Esophagus muscularis mucosa (tissue), 4 donors: Measurements from ENCODE around the gene MIS18A. TPM values are rescaled to one million over a fixed set of nuclear protein-coding genes. Genes with fewer than 3 reads are reported as not detected.

Experiments used
- DNase-seq: peaks from one replicate; pipeline ENCODE4 v3.0.0-alpha.2; 2017; ENCODE audit errors: extremely low spot score
- H3K27ac ChIP-seq, 4 donors: fragments of 200-600 bp; sonication (generic); replicated peaks in 1 of 4; 1 replicate in 3 of 4; 2 replicates in 1 of 4; pipeline ENCODE4 v1.5.1; 2016 to 2019; ENCODE audit warnings: mild to moderate bottlenecking in 1 of 4
- H3K27me3 ChIP-seq, 4 donors: fragments of 200-600 bp; sonication (generic); one replicate each; pipeline versions ENCODE4 v1.5.1 to v1.6.0; 2016 to 2019
- H3K36me3 ChIP-seq, 4 donors: fragments of 200-600 bp; sonication (generic); one replicate each; pipeline ENCODE4 v1.5.1; 2016 to 2019
- H3K4me1 ChIP-seq, 4 donors: fragments of 200-600 bp; sonication (generic); one replicate each; pipeline ENCODE4 v1.5.1; 2016 to 2019
- H3K4me3 ChIP-seq, 4 donors: fragments of 200-600 bp; sonication (generic); 1 replicate in 2 of 4; 2 replicates in 2 of 4; pipeline ENCODE4 v1.5.1; 2016 to 2019; ENCODE audit warnings: mild to moderate bottlenecking in 4 of 4, moderate library complexity in 1 of 4
- H3K9me3 ChIP-seq, 4 donors: fragments of 200-600 bp; sonication (generic); 1 replicate in 3 of 4; 2 replicates in 1 of 4; pipeline ENCODE4 v1.5.1; 2016 to 2019
- CTCF ChIP-seq, 3 experiments: fragments of 200-600 bp in 2 of 3; fragments of 450-650 bp in 1 of 3; sonication (generic) in 2 of 3; IDR thresholded peaks; one replicate each; pipeline ENCODE4 v1.5.1; 2017 to 2019; ENCODE audit warnings: antibody characterized with exemption in 3 of 3, mild to moderate bottlenecking in 2 of 3, moderate library complexity in 1 of 3
- EP300 ChIP-seq: sonication (generic); formaldehyde crosslinking; IDR thresholded peaks from one replicate; pipeline ENCODE4 v1.6.1; 2017; ENCODE audit warnings: antibody characterized with exemption
- POLR2A ChIP-seq: fragments of 450-650 bp; IDR thresholded peaks from one replicate; pipeline ENCODE4 v1.6.1; 2017; ENCODE audit warnings: antibody characterized with exemption, moderate library complexity, mild to moderate bottlenecking, low read depth
- POLR2AphosphoS5 ChIP-seq, 2 donors: sonication (generic); formaldehyde crosslinking; IDR thresholded peaks; one replicate each; pipeline ENCODE4 v1.6.1; 2017; ENCODE audit warnings: antibody characterized with exemption in 2 of 2
- WGBS: methylation state at CpG from one replicate; pipeline ENCODE4 v1.1.5; 2018; 5-methylcytosine and 5-hydroxymethylcytosine counted together
- intact Hi-C: fragments of 100-400 bp; cut with DNase I; formaldehyde crosslinking; loops from one replicate; pipeline ENCODE4 v1.15.1; 2023
- total RNA-seq, 4 donors: library from RNA; depleted of rRNA; stranded (reverse); fragments of >200 nt; gene quantifications; one replicate each; pipeline versions ENCODE4 v1.1.0 to v1.2.1, GENCODE V29; 2016

Gene MIS18A
- total RNA-seq, 4 donors from 2014 or later = 3.0 to 4.6 (median 3.2) TPM

- H3K9me3 ChIP-seq = no peaks in the 10 kb centered on the region
- peak overlapping the region in 3 of 4 donors; percentile 13 to 26 (median 19) for H3K4me3 ChIP-seq
- H3K27ac ChIP-seq = peak overlapping the region; percentile 58 to 74 (median 72)
- peaks cover 0 to 19% (median 14%) of the 10 kb centered on the region in 4 donors for H3K4me1 ChIP-seq
- H3K27me3 ChIP-seq = no peaks in the 10 kb centered on the region
- TF ChIP-seq POLR2A = no peak
- TF ChIP-seq CTCF (IDR thresholded peaks at IDR 0.05) = no peak
- peak; percentile 37 to 41 for TF ChIP-seq POLR2AphosphoS5 (IDR thresholded peaks at IDR 0.05)
- no peak for TF ChIP-seq EP300
- intact Hi-C loops = no loop called here
- no peaks in the 10 kb centered on the region for H3K36me3 ChIP-seq
- DNase-seq = peak; percentile 79
- WGBS = 28% methylated on average over 7 of the region's 7 CpGs
Measured at GRCh38 chr21:32240851-32241687, 37.8 kb downstream of the MIS18A start.

DNA sequence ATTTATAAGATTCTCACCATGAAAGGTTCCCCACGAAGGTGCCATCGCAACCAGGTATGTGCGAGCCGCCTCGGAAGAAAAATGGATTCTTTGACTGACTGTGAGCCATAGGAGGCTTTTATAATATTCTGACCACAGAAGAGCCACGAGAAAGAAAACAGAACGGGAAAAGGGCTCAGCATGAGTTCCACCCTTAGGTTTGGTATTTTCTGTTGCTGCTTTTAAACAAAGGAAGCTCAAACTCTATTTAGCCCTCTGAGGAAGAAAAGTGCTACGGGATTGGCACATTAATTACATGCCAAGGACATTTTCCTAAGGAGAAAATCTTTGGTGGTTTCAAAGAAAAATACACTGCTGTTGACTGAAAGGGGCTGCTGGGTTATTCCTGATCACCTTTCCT, 39.3 kb downstream of the MIS18A start:
- Histone ChIP-seq H3K27ac (no peak overlapping the region), H3K4me3 (no peak overlapping the region), H3K27me3 (no peaks in the 10 kb centered on the region), H3K4me1 (peaks cover 0 to 19% (median 14%) of the 10 kb centered on the region in 4 donors), H3K36me3 (no peaks in the 10 kb centered on the region), H3K9me3 (no peaks in the 10 kb centered on the region)
- intact Hi-C loops = no loop called here
- no peak for DNase-seq
- no peak for TF ChIP-seq EP300
- TF ChIP-seq CTCF (IDR thresholded peaks at IDR 0.05) = no peak
- TF ChIP-seq POLR2A = no peak
- no peak for TF ChIP-seq POLR2AphosphoS5 (IDR thresholded peaks at IDR 0.05)
- 68% methylated on average over 8 of the region's 8 CpGs for WGBS

- H3K27me3 ChIP-seq = no peaks in the 10 kb centered on the region
- WGBS = 100% methylated on average over 1 of the region's 1 CpG
- no peak overlapping the region for H3K4me3 ChIP-seq
- TF ChIP-seq POLR2AphosphoS5 (IDR thresholded peaks at IDR 0.05) (no peak), POLR2A (no peak), CTCF (IDR thresholded peaks at IDR 0.05) (no peak), EP300 (no peak)
- H3K4me1 ChIP-seq = peaks cover 0 to 19% (median 14%) of the 10 kb centered on the region in 4 donors
- no peak for DNase-seq
- H3K27ac ChIP-seq = no peak overlapping the region
- H3K9me3 ChIP-seq = no peaks in the 10 kb centered on the region
- no peaks in the 10 kb centered on the region for H3K36me3 ChIP-seq
- intact Hi-C loops = no loop called here
Measured at GRCh38 chr21:32238063-32238462, 40.8 kb downstream of the MIS18A start.

- Histone ChIP-seq H3K4me1 (peaks cover 0 to 17% (median 12%) of the 10 kb centered on the region in 4 donors), H3K27ac (no peak overlapping the region), H3K4me3 (no peak overlapping the region), H3K27me3 (no peaks in the 10 kb centered on the region), H3K9me3 (no peaks in the 10 kb centered on the region), H3K36me3 (no peaks in the 10 kb centered on the region)
- intact Hi-C loops = no loop called here
- WGBS = 89% methylated on average over 2 of the region's 3 CpGs
- peak; percentile 83 for DNase-seq
- no peak for TF ChIP-seq EP300
- TF ChIP-seq POLR2AphosphoS5 (IDR thresholded peaks at IDR 0.05) = no peak
- TF ChIP-seq POLR2A = no peak
- TF ChIP-seq CTCF (IDR thresholded peaks at IDR 0.05) = no peak
Measured at GRCh38 chr21:32237021-32237420, 41.8 kb downstream of the MIS18A start.
